GM12878 (cell line): ENCODE data around the gene HYPK. TPM values are rescaled to one million over a fixed set of nuclear protein-coding genes. Genes with fewer than 3 reads are reported as not detected.
"Not testable (repeated sequence)": the region's sequence is repeated elsewhere in the genome, so short reads cannot be mapped to it uniquely, and the experiment has no call there.

Experiments used
- ATAC-seq: fragments of 200-7000 bp; cut with Tn5 transposase; 3 replicates; pipeline ENCODE4 v1.9.1; 2020; ENCODE audit warnings: mild to moderate bottlenecking, moderate library complexity
- BruUV-seq: library from RNA; stranded (reverse); fragments of 400-500 nt; replicated peaks from 2 replicates; lab custom pipeline; 2021; lab: Mats Ljungman, UMichigan
- CTCF ChIA-PET: fragments of 300-600 bp; sonication (Branson Sonifier 250); formaldehyde crosslinking; extraction: SDS; loops from one replicate; lab custom pipeline; 2021; ENCODE audit warnings: inconsistent platforms; lab: Yijun Ruan, JAX
- POLR2A ChIA-PET: fragments of 350-600 bp; formaldehyde crosslinking; extraction: SDS; loops from one replicate; lab custom pipeline; 2021; ENCODE audit warnings: inconsistent platforms; lab: Charles Lee
- RAD21 ChIA-PET: fragments of 300-600 bp; sonication (Branson Sonifier 250); formaldehyde crosslinking; loops from one replicate; lab custom pipeline; 2023; ENCODE audit warnings: antibody characterized with exemption; ENCODE audit not compliant: unreplicated experiment; lab: Charles Lee
- SMC1A ChIA-PET: fragments of 300-600 bp; sonication (Branson Sonifier 250); formaldehyde crosslinking; loops from one replicate; lab custom pipeline; 2023; ENCODE audit not compliant: unreplicated experiment, uncharacterized antibody; lab: Charles Lee
- DNase-seq: peaks from one replicate; pipeline ENCODE4 v3.0.0-alpha.2; 2011; ENCODE audit warnings: low read depth, low spot score
- FAIRE-seq: peaks from 3 replicates; lab custom pipeline; 2011; peaks lifted over from hg19 to GRCh38; lab: Jason Lieb, UNC
- H2AFZ ChIP-seq: 2 replicates; pipeline ENCODE4 v1.6.0; 2011; ENCODE audit warnings: low read depth, low read length, control low read depth; ENCODE audit not compliant: control insufficient read depth
- H3K27ac ChIP-seq: 2 replicates; pipeline ENCODE4 v1.5.1; 2011; ENCODE audit warnings: control low read depth; ENCODE audit not compliant: control insufficient read depth, insufficient read depth
- H3K27me3 ChIP-seq, 2 experiments: replicated peaks in 1 of 2; 2 replicates each; pipeline versions ENCODE4 v1.6.0 to v1.6.1; 2011; ENCODE audit warnings: low read length in 1 of 2; ENCODE audit not compliant: control insufficient read depth in 2 of 2, insufficient read depth in 2 of 2
- H3K36me3 ChIP-seq, 2 experiments: 2 replicates each; pipeline ENCODE4 v1.5.1; 2011; ENCODE audit warnings: low read length in 1 of 2; ENCODE audit not compliant: control insufficient read depth in 2 of 2, insufficient read depth in 2 of 2
- H3K4me1 ChIP-seq: 2 replicates; pipeline ENCODE4 v1.6.1; 2011; ENCODE audit warnings: mild to moderate bottlenecking, low read length, moderate library complexity, mixed read lengths; ENCODE audit not compliant: control insufficient read depth, insufficient read depth
- H3K4me2 ChIP-seq: 2 replicates; pipeline ENCODE4 v1.6.0; 2011; ENCODE audit warnings: control low read depth; ENCODE audit not compliant: control insufficient read depth, insufficient read depth
- H3K4me3 ChIP-seq: fragments of 200-600 bp; sonication (generic); 2 replicates; pipeline ENCODE4 v1.5.1; 2016
- H3K79me2 ChIP-seq: 2 replicates; pipeline ENCODE4 v1.6.0; 2011; ENCODE audit warnings: low read length; ENCODE audit not compliant: control insufficient read depth, insufficient read depth
- H3K9ac ChIP-seq: 2 replicates; pipeline ENCODE4 v1.8.0; 2011; ENCODE audit warnings: low read length, control low read depth, mixed read lengths; ENCODE audit not compliant: control insufficient read depth, insufficient read depth
- H3K9me3 ChIP-seq: replicated peaks from 3 replicates; pipeline ENCODE4 v1.5.1; 2011; ENCODE audit warnings: mild to moderate bottlenecking, low read length; ENCODE audit not compliant: control insufficient read depth, insufficient read depth
- H4K20me1 ChIP-seq: 2 replicates; pipeline ENCODE4 v1.6.0; 2011; ENCODE audit not compliant: control insufficient read depth, insufficient read depth
- BRCA1 ChIP-seq: IDR thresholded peaks from 2 replicates; pipeline ENCODE4 v1.6.1; 2011; ENCODE audit warnings: low read depth, low read length, improper control_type of control experiment
- CBFB ChIP-seq: IDR thresholded peaks from 2 replicates; pipeline ENCODE4 v1.6.1; 2016; ENCODE audit warnings: antibody characterized with exemption, low read depth
- E4F1 ChIP-seq: fragments of 450-650 bp; IDR thresholded peaks from 2 replicates; pipeline ENCODE4 v1.6.1; 2018; ENCODE audit warnings: borderline replicate concordance, mild to moderate bottlenecking; ENCODE audit not compliant: partially characterized antibody
- EZH2 ChIP-seq: IDR thresholded peaks from 2 replicates; pipeline ENCODE4 v1.6.1; 2012; ENCODE audit warnings: low read depth, mild to moderate bottlenecking, control low read depth, inconsistent platforms, low read length, borderline replicate concordance; ENCODE audit not compliant: control insufficient read depth
- FOXK2 ChIP-seq: fragments of 450-650 bp; IDR thresholded peaks from 2 replicates; pipeline ENCODE4 v1.6.1; 2017; ENCODE audit warnings: mild to moderate bottlenecking, moderate library complexity
- JUNB ChIP-seq: IDR thresholded peaks from 2 replicates; pipeline ENCODE4 v1.6.1; 2016; ENCODE audit warnings: antibody characterized with exemption, mild to moderate bottlenecking
- MEF2A ChIP-seq: IDR thresholded peaks from 2 replicates; pipeline ENCODE4 v1.6.1; 2011; ENCODE audit warnings: low read depth, mild to moderate bottlenecking, low read length, moderate library complexity; ENCODE audit not compliant: insufficient read depth
- MYB ChIP-seq: fragments of 150-350 bp; IDR thresholded peaks from 2 replicates; pipeline ENCODE4 v1.6.1; 2014; ENCODE audit warnings: mild to moderate bottlenecking, low read depth, low read length, borderline replicate concordance
- PAX5 ChIP-seq: IDR thresholded peaks from 2 replicates; pipeline ENCODE4 v1.6.1; 2011; ENCODE audit warnings: low read depth, low read length, borderline replicate concordance
- PKNOX1 ChIP-seq: fragments of 450-650 bp; IDR thresholded peaks from 2 replicates; pipeline ENCODE4 v1.6.1; 2016; ENCODE audit warnings: mild to moderate bottlenecking
- POLR2AphosphoS5 ChIP-seq: IDR thresholded peaks from 2 replicates; pipeline ENCODE4 v1.6.1; 2011; ENCODE audit warnings: mild to moderate bottlenecking, low read length, inconsistent platforms
- SIN3A ChIP-seq: IDR thresholded peaks from 2 replicates; pipeline ENCODE4 v1.6.1; 2012; ENCODE audit warnings: low read depth, low read length, improper control_type of control experiment
- SUZ12 ChIP-seq: fragments of 200-600 bp; sonication (generic); IDR thresholded peaks from one replicate; pipeline ENCODE4 v1.6.1; 2018; ENCODE audit warnings: antibody characterized with exemption, mild to moderate bottlenecking; ENCODE audit not compliant: unreplicated experiment
- YY1 ChIP-seq: IDR thresholded peaks from 2 replicates; pipeline ENCODE4 v1.6.1; 2011; ENCODE audit warnings: low read depth, mild to moderate bottlenecking, low read length
- ZNF384 ChIP-seq: IDR thresholded peaks from 2 replicates; pipeline ENCODE4 v1.6.1; 2012; ENCODE audit warnings: low read depth, mild to moderate bottlenecking, low read length, improper control_type of control experiment, borderline replicate concordance
- ZZZ3 ChIP-seq: IDR thresholded peaks from 2 replicates; pipeline ENCODE4 v1.6.1; 2011; ENCODE audit warnings: low read depth; ENCODE audit not compliant: control insufficient read depth, insufficient read length
- WGBS: methylation state at CpG from one replicate; pipeline ENCODE4 v1.1.6; 2016; ENCODE audit warnings: low lambda C conversion rate; ENCODE audit not compliant: insufficient replicate concordance, insufficient coverage; ENCODE audit errors: missing lambda C conversion rate; 5-methylcytosine and 5-hydroxymethylcytosine counted together
- in situ Hi-C: fragments of 300-500 bp; cut with MboI; formaldehyde crosslinking; loops from 9 replicates; pipeline ENCODE4 v1.14.3; 2018; ENCODE audit warnings: mixed read lengths
- intact Hi-C: fragments of 100-400 bp; cut with micrococcal nuclease; formaldehyde crosslinking; loops from one replicate; pipeline ENCODE4 v1.14.2; 2022; ENCODE audit not compliant: unreplicated experiment
- polyA plus RNA-seq, 11 experiments: library from polyadenylated mRNA; depleted of rRNA in 4 of 11; unstranded in 6 of 11; stranded (reverse) in 5 of 11; fragments of >200 nt; fragmentation: Nextera tagmentation in 4 of 11; fragmentation: Illumina TruSeq in 1 of 11; extraction: Ambion mirVana in 4 of 11; extraction: Trizol in 1 of 11; gene quantifications; 1 replicate in 1 of 11; 2 replicates in 10 of 11; pipeline versions ENCODE4 v1.2.1 to v1.2.3, GENCODE V29; 2011 to 2016; ENCODE audit warnings: inconsistent platforms in 2 of 11, missing spikeins in 2 of 11, low read depth in 1 of 11
- total RNA-seq, 4 experiments: library from RNA; depleted of rRNA in 3 of 4; stranded (reverse); fragments of >200 nt in 3 of 4; fragmentation: Illumina TruSeq in 1 of 4; extraction: Trizol in 1 of 4; gene quantifications; 2 replicates each; pipeline versions ENCODE4 v1.2.1 to v1.2.3, GENCODE V29; 2013 to 2021

HYPK gene
- total and polyA plus RNA-seq, 10 of the 15 experiments (the other 5 are each of a cell fraction or from before 2014, with no cell fraction given), result 8.0 to 38.4 (median 17.5) TPM

GRCh38 chr15:43808960-43809678 lies 8.7 kb downstream of the HYPK start (continued):
- TF ChIP-seq PAX5, result 0 out of 2 replicates have a peak, but pooled peaks have one; percentile 5
- 0 out of 2 replicates have a peak, but pooled peaks have one; percentile 19 for TF ChIP-seq CBFB
- TF ChIP-seq ZZZ3, result no peak
- TF ChIP-seq JUNB, result peak; percentile 49; the same call in 1 of the 2 replicates
- no peak for TF ChIP-seq EZH2
- TF ChIP-seq PKNOX1, result peak; percentile 58
- peak; percentile 58 for TF ChIP-seq MEF2A
- no peak for TF ChIP-seq POLR2AphosphoS5
- no peak for TF ChIP-seq E4F1
- TF ChIP-seq SUZ12, result no peak
- TF ChIP-seq ZNF384, result peak; percentile 93
- TF ChIP-seq SIN3A, result no peak
- TF ChIP-seq BRCA1, result no peak
- no peak for TF ChIP-seq MYB
- TF ChIP-seq YY1, result peak; percentile 21; the same call in 1 of the 2 replicates
- no peak for TF ChIP-seq FOXK2

- H2AFZ ChIP-seq, H3K4me1 ChIP-seq, in situ Hi-C loops, H3K27me3 ChIP-seq, H4K20me1 ChIP-seq, intact Hi-C loops, ATAC-seq, H3K4me2 ChIP-seq, H3K4me3 ChIP-seq, DNase-seq, RAD21 ChIA-PET, FAIRE-seq, H3K9me3 ChIP-seq, H3K27ac ChIP-seq, CTCF ChIA-PET, H3K9ac ChIP-seq, BruUV-seq: not testable (repeated sequence)
- POLR2A ChIA-PET, result interaction anchor here (1.2 kb wide), 1 partner anchor 12 kb away, joined by 3 read pairs; the partner anchor contains the start of gene WDR76
- SMC1A ChIA-PET, result interaction anchor here (1.7 kb wide), 1 partner anchor 43 kb away, joined by 6 read pairs; no protein-coding TSS in a partner anchor
- Histone ChIP-seq H3K36me3 (peaks cover 8 to 26% of the 10 kb centered on the region in 2 experiments), H3K79me2 (peaks cover 18% of the 10 kb centered on the region)
- WGBS, result 99% methylated on average over 5 of the region's 5 CpGs
Observed at GRCh38 chr15:43815064-43815463, 14.7 kb downstream of the HYPK start.
